HepG2 (cell line): ENCODE data around the gene CORO1A. TPM values are rescaled to one million over a fixed set of nuclear protein-coding genes. Genes with fewer than 3 reads are reported as not detected.

Source experiments
- GPN1 ChIP-seq: sonication (generic); formaldehyde crosslinking; IDR thresholded peaks from 2 replicates; pipeline ENCODE4 v1.5.1; 2020; ENCODE audit warnings: missing genetic modification reagents, borderline replicate concordance
- HDAC1 ChIP-seq: sonication (generic); formaldehyde crosslinking; IDR thresholded peaks from 2 replicates; pipeline ENCODE4 v1.5.1; 2020; ENCODE audit warnings: mild to moderate bottlenecking, missing genetic modification reagents
- ISX ChIP-seq: sonication (generic); formaldehyde crosslinking; conservative IDR thresholded peaks from 2 replicates; pipeline ENCODE4 v1.5.0; 2020; ENCODE audit warnings: missing genetic modification reagents
- NFE2L1 ChIP-seq: sonication (generic); formaldehyde crosslinking; IDR thresholded peaks from 2 replicates; pipeline ENCODE4 v1.4.0; 2020; ENCODE audit warnings: missing genetic modification reagents, mild to moderate bottlenecking, borderline replicate concordance
- RBAK ChIP-seq: sonication (generic); formaldehyde crosslinking; IDR thresholded peaks from 2 replicates; pipeline ENCODE4 v1.5.1; 2020; ENCODE audit warnings: mild to moderate bottlenecking, missing genetic modification reagents
- RFX3 ChIP-seq: IDR thresholded peaks from 2 replicates; pipeline ENCODE4 v1.6.1; 2016; ENCODE audit warnings: missing biosample characterization, missing genetic modification reagents
- STAT5B ChIP-seq: sonication (generic); formaldehyde crosslinking; IDR thresholded peaks from 2 replicates; pipeline ENCODE4 v1.4.0; 2020; ENCODE audit warnings: missing genetic modification reagents
- ZNF251 ChIP-seq: sonication (generic); formaldehyde crosslinking; IDR thresholded peaks from 2 replicates; pipeline ENCODE4 v1.9.0; 2021; ENCODE audit warnings: mild to moderate bottlenecking, missing genetic modification reagents
- ZNF484 ChIP-seq: sonication (generic); formaldehyde crosslinking; IDR thresholded peaks from 2 replicates; pipeline ENCODE4 v1.5.1; 2020; ENCODE audit warnings: mild to moderate bottlenecking, low read depth, missing genetic modification reagents, borderline replicate concordance
- ZNF543 ChIP-seq: sonication (generic); formaldehyde crosslinking; IDR thresholded peaks from 2 replicates; pipeline ENCODE4 v1.4.0; 2020; ENCODE audit warnings: mild to moderate bottlenecking, missing genetic modification reagents
- ZNF629 ChIP-seq: sonication (generic); formaldehyde crosslinking; conservative IDR thresholded peaks from 2 replicates; pipeline ENCODE4 v1.5.0; 2020; ENCODE audit warnings: missing genetic modification reagents
- ZNF720 ChIP-seq: sonication (generic); formaldehyde crosslinking; IDR thresholded peaks from 2 replicates; pipeline ENCODE4 v1.4.0; 2020; ENCODE audit warnings: missing genetic modification reagents
- ZNF788 ChIP-seq: sonication (generic); formaldehyde crosslinking; IDR thresholded peaks from 2 replicates; pipeline ENCODE4 v1.5.0; 2020; ENCODE audit warnings: mild to moderate bottlenecking, missing genetic modification reagents, borderline replicate concordance
- polyA plus RNA-seq, 8 experiments: library from polyadenylated mRNA; depleted of rRNA in 3 of 8; stranded (reverse) in 7 of 8; unstranded in 1 of 8; fragments of >200 nt; fragmentation: Illumina TruSeq in 4 of 8; extraction: Trizol in 4 of 8; gene quantifications; 2 replicates each; pipeline versions ENCODE4 v1.2.1 to v1.2.3, GENCODE V29; 2011 to 2016; ENCODE audit warnings: low read depth in 4 of 8, missing spikeins in 1 of 8, mixed read lengths in 1 of 8; ENCODE audit not compliant: insufficient read depth in 1 of 8
- total RNA-seq, 5 experiments: library from RNA; depleted of rRNA; stranded (reverse); fragments of >200 nt; fragmentation: Illumina TruSeq; extraction: Trizol; gene quantifications; 2 replicates each; pipeline ENCODE4 v1.2.3, GENCODE V29; 2016; ENCODE audit warnings: low read depth in 1 of 5
- TF ChIP-seq, protein P1 (sequence below): sonication (generic); formaldehyde crosslinking; IDR thresholded peaks from 2 replicates; pipeline ENCODE4 v1.9.0; 2021; ENCODE audit warnings: mild to moderate bottlenecking, missing genetic modification reagents
- TF ChIP-seq, protein P2 (sequence below): sonication (generic); formaldehyde crosslinking; IDR thresholded peaks from 2 replicates; pipeline ENCODE4 v1.5.0; 2020; ENCODE audit warnings: mild to moderate bottlenecking, missing genetic modification reagents
- TF ChIP-seq, protein P3 (sequence below): sonication (generic); formaldehyde crosslinking; conservative IDR thresholded peaks from 2 replicates; pipeline ENCODE4 v1.8.0; 2022; ENCODE audit warnings: low read depth, missing genetic modification reagents

Gene CORO1A
- total and polyA plus RNA-seq, 2 of the 13 experiments (the other 11 are each of a cell fraction or from before 2014, with no cell fraction given), result 6.5 to 12.9 TPM

DNA sequence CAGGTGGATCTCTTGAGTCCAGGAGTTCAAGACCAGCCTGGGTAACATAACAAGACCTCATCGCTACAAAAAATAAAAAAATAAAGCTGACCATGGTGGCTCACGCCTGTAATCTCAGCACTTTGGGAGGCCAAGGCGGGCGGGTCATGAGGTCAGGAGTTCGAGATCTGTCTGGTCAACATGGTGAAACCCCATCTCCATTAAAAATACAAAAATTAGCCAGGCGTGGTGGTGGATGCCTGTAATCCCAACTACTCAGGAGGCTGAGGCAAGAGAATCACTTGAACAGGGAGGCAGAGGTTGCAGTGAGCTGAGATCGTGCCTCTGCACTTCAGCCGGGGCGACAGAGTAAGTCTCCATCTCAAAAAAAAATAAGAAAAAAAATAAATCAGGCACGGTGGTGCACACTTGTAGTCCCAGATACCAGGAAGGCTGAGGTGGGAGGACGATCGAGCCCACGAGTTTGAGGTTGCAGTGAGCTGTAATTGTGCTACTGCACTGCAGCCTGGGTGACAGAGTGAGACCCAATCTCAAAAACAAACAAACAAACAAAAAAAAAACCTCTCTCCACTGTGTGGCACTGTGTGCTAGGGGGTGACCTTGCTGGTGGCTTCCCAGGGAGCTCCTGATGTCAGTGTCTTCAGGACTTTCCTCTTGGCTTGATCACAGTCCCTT, 40.6 kb upstream of the CORO1A start (continued):
- TF ChIP-seq ZNF720 (CRISPR knock-in tag), result no peak
- no peak for TF ChIP-seq RBAK (CRISPR knock-in tag)
- TF ChIP-seq ZNF543 (CRISPR knock-in tag), result no peak
- no peak for TF ChIP-seq GPN1 (CRISPR knock-in tag)
- TF ChIP-seq NFE2L1 (CRISPR knock-in tag), result no peak
- no peak for TF ChIP-seq ZNF251 (CRISPR knock-in tag)
- TF ChIP-seq ZNF484, result no peak
- no peak for TF ChIP-seq ZNF629
- no peak for TF ChIP-seq STAT5B (CRISPR knock-in tag)
- TF ChIP-seq, protein P1, sequence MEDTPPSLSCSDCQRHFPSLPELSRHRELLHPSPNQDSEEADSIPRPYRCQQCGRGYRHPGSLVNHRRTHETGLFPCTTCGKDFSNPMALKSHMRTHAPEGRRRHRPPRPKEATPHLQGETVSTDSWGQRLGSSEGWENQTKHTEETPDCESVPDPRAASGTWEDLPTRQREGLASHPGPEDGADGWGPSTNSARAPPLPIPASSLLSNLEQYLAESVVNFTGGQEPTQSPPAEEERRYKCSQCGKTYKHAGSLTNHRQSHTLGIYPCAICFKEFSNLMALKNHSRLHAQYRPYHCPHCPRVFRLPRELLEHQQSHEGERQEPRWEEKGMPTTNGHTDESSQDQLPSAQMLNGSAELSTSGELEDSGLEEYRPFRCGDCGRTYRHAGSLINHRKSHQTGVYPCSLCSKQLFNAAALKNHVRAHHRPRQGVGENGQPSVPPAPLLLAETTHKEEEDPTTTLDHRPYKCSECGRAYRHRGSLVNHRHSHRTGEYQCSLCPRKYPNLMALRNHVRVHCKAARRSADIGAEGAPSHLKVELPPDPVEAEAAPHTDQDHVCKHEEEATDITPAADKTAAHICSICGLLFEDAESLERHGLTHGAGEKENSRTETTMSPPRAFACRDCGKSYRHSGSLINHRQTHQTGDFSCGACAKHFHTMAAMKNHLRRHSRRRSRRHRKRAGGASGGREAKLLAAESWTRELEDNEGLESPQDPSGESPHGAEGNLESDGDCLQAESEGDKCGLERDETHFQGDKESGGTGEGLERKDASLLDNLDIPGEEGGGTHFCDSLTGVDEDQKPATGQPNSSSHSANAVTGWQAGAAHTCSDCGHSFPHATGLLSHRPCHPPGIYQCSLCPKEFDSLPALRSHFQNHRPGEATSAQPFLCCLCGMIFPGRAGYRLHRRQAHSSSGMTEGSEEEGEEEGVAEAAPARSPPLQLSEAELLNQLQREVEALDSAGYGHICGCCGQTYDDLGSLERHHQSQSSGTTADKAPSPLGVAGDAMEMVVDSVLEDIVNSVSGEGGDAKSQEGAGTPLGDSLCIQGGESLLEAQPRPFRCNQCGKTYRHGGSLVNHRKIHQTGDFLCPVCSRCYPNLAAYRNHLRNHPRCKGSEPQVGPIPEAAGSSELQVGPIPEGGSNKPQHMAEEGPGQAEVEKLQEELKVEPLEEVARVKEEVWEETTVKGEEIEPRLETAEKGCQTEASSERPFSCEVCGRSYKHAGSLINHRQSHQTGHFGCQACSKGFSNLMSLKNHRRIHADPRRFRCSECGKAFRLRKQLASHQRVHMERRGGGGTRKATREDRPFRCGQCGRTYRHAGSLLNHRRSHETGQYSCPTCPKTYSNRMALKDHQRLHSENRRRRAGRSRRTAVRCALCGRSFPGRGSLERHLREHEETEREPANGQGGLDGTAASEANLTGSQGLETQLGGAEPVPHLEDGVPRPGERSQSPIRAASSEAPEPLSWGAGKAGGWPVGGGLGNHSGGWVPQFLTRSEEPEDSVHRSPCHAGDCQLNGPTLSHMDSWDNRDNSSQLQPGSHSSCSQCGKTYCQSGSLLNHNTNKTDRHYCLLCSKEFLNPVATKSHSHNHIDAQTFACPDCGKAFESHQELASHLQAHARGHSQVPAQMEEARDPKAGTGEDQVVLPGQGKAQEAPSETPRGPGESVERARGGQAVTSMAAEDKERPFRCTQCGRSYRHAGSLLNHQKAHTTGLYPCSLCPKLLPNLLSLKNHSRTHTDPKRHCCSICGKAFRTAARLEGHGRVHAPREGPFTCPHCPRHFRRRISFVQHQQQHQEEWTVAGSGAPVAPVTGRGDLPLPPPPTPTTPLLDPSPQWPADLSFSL, result no peak
- TF ChIP-seq, protein P2, sequence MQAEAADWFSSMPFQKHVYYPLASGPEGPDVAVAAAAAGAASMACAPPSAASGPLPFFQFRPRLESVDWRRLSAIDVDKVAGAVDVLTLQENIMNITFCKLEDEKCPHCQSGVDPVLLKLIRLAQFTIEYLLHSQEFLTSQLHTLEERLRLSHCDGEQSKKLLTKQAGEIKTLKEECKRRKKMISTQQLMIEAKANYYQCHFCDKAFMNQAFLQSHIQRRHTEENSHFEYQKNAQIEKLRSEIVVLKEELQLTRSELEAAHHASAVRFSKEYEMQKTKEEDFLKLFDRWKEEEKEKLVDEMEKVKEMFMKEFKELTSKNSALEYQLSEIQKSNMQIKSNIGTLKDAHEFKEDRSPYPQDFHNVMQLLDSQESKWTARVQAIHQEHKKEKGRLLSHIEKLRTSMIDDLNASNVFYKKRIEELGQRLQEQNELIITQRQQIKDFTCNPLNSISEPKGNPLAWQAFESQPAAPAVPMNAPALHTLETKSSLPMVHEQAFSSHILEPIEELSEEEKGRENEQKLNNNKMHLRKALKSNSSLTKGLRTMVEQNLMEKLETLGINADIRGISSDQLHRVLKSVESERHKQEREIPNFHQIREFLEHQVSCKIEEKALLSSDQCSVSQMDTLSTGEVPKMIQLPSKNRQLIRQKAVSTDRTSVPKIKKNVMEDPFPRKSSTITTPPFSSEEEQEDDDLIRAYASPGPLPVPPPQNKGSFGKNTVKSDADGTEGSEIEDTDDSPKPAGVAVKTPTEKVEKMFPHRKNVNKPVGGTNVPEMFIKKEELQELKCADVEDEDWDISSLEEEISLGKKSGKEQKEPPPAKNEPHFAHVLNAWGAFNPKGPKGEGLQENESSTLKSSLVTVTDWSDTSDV, result no peak
- TF ChIP-seq ZNF788 (CRISPR knock-in tag), result no peak
- TF ChIP-seq, protein P3, sequence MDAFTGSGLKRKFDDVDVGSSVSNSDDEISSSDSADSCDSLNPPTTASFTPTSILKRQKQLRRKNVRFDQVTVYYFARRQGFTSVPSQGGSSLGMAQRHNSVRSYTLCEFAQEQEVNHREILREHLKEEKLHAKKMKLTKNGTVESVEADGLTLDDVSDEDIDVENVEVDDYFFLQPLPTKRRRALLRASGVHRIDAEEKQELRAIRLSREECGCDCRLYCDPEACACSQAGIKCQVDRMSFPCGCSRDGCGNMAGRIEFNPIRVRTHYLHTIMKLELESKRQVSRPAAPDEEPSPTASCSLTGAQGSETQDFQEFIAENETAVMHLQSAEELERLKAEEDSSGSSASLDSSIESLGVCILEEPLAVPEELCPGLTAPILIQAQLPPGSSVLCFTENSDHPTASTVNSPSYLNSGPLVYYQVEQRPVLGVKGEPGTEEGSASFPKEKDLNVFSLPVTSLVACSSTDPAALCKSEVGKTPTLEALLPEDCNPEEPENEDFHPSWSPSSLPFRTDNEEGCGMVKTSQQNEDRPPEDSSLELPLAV (CRISPR knock-in tag), result no peak
- TF ChIP-seq HDAC1 (CRISPR knock-in tag), result no peak
- TF ChIP-seq RFX3, result no peak
- TF ChIP-seq ISX (CRISPR knock-in tag), result no peak
